ENCODE data around the gene BRSK2. TPM values are rescaled to one million over a fixed set of nuclear protein-coding genes. Genes with fewer than 3 reads are reported as not detected.

Gene BRSK2
- total RNA-seq, 1 donor from 2014 or later: 9.3 TPM

GRCh38 chr11:1459764-1460395 lies 70.1 kb downstream of the BRSK2 start:
- H3K4me3 ChIP-seq: peak overlapping the region in 1 of 2 donors; percentile 38
- DNase-seq (ENCODE audit: low spot score in 2 of 2): no peak
- H3K9me3 ChIP-seq: no peaks in the 10 kb centered on the region
- no peak for TF ChIP-seq CTCF (IDR thresholded peaks at IDR 0.05)
- peak overlapping the region; percentile 86 to 89 for H3K27ac ChIP-seq
- H3K36me3 ChIP-seq: peaks cover 0 to under 1% of the 10 kb centered on the region in 2 donors
- H3K4me1 ChIP-seq: peaks cover 14 to 28% of the 10 kb centered on the region in 2 donors
- no peaks in the 10 kb centered on the region for H3K27me3 ChIP-seq
- intact Hi-C loops (cut with DNase I): loop anchor here (1.0 to 5.0 kb wide), 4 partner anchors 22 to 112 kb away; partner anchors contain the start of genes BRSK2 and DUSP8

- peaks cover 0 to 4% of the 10 kb centered on the region in 2 donors for H3K36me3 ChIP-seq
- H3K9me3 ChIP-seq: no peaks in the 10 kb centered on the region
- intact Hi-C loops (cut with DNase I): loop anchor here (1.0 to 5.0 kb wide), 2 partner anchors 22 to 73 kb away; partner anchors contain the start of gene BRSK2
- peak overlapping the region; percentile 21 to 43 for H3K4me3 ChIP-seq
- no peaks in the 10 kb centered on the region for H3K27me3 ChIP-seq
- peaks cover 14 to 28% of the 10 kb centered on the region in 2 donors for H3K4me1 ChIP-seq
- DNase-seq (ENCODE audit: low spot score in 2 of 2): peak; percentile 53 to 92
- H3K27ac ChIP-seq: peak overlapping the region; percentile 86 to 89
- TF ChIP-seq CTCF (IDR thresholded peaks at IDR 0.05): no peak
Measured at GRCh38 chr11:1460396-1460985, 70.8 kb downstream of the BRSK2 start.

- DNase-seq (ENCODE audit: low spot score in 2 of 2): no peak
- Histone ChIP-seq H3K27me3 (no peaks in the 10 kb centered on the region), H3K4me3 (peak overlapping the region; percentile 21 to 43), H3K4me1 (peaks cover 14 to 28% of the 10 kb centered on the region in 2 donors), H3K9me3 (no peaks in the 10 kb centered on the region), H3K27ac (peak overlapping the region; percentile 86 to 88), H3K36me3 (peaks cover 0 to 4% of the 10 kb centered on the region in 2 donors)
- intact Hi-C loops (cut with DNase I): loop anchor here (1.0 to 5.0 kb wide), 2 partner anchors 21 to 74 kb away; partner anchors contain the start of gene BRSK2
- no peak for TF ChIP-seq CTCF (IDR thresholded peaks at IDR 0.05)
Measured at GRCh38 chr11:1460986-1461825, 71.5 kb downstream of the BRSK2 start.

- no peak for DNase-seq (ENCODE audit: low spot score in 2 of 2)
- H3K27ac ChIP-seq: peak overlapping the region in 1 of 2 donors; percentile 88
- no peaks in the 10 kb centered on the region for H3K9me3 ChIP-seq
- TF ChIP-seq CTCF (IDR thresholded peaks at IDR 0.05): no peak
- peaks cover 14 to 28% of the 10 kb centered on the region in 2 donors for H3K4me1 ChIP-seq
- peaks cover 0 to 4% of the 10 kb centered on the region in 2 donors for H3K36me3 ChIP-seq
- no peaks in the 10 kb centered on the region for H3K27me3 ChIP-seq
- intact Hi-C loops (cut with DNase I): loop anchor here (5.0 kb wide), 1 partner anchor 75 kb away; the partner anchor contains the start of gene BRSK2
- H3K4me3 ChIP-seq: no peak overlapping the region
Measured at GRCh38 chr11:1461826-1462697, 72.3 kb downstream of the BRSK2 start.

GRCh38 chr11:1462698-1462975 lies 72.9 kb downstream of the BRSK2 start:
- DNase-seq (ENCODE audit: low spot score in 2 of 2): no peak
- Histone ChIP-seq H3K27ac (no peak overlapping the region), H3K4me1 (peaks cover 14 to 28% of the 10 kb centered on the region in 2 donors), H3K36me3 (peaks cover 0 to 4% of the 10 kb centered on the region in 2 donors), H3K9me3 (no peaks in the 10 kb centered on the region), H3K27me3 (no peaks in the 10 kb centered on the region), H3K4me3 (no peak overlapping the region)
- intact Hi-C loops (cut with DNase I): loop anchor here (5.0 kb wide), 1 partner anchor 75 kb away; the partner anchor contains the start of gene BRSK2
- TF ChIP-seq CTCF (IDR thresholded peaks at IDR 0.05): no peak

Measured in ascending aorta (tissue), 2 donors.